Activated CD4-positive, alpha-beta T cell treated with anti-CD3 and anti-CD28 coated beads, Interleukin-2, Interleukin-6, amounts not matched to agents 100 ng/mL and 50 ng/mL, durations not matched to agents 16 hours and 8 hours (primary cell): ENCODE results near the gene ARID1B.

Experiments used
- DNase-seq: peaks from one replicate; pipeline ENCODE4 v3.0.0-alpha.2; 2020

The ARID1B gene

GRCh38 chr6:156774863-156775405 lies 2.2 kb upstream of the ARID1B start:
- DNase-seq, result no peak

- no peak for DNase-seq
Measured at GRCh38 chr6:156775717-156776116, 1.5 kb upstream of the ARID1B start.

- DNase-seq, result peak; percentile 53
Measured at GRCh38 chr6:156776470-156776839, 723 bp upstream of the ARID1B start.

GRCh38 chr6:156777577-156778453 lies 637 bp downstream of the ARID1B start:
- peak; percentile 68 for DNase-seq

- peak; percentile 69 for DNase-seq
Measured at GRCh38 chr6:156778454-156779205, 1.5 kb downstream of the ARID1B start.

GRCh38 chr6:156779206-156780094 lies 2.3 kb downstream of the ARID1B start:
- peak; percentile 67 for DNase-seq

- DNase-seq, result peak; percentile 81
Measured at GRCh38 chr6:156780102-156780641, 3.0 kb downstream of the ARID1B start.

- DNase-seq, result no peak
Measured at GRCh38 chr6:156780962-156781853, 4.0 kb downstream of the ARID1B start.

- DNase-seq, result no peak
Measured at GRCh38 chr6:156781861-156782631, 4.9 kb downstream of the ARID1B start.

- no peak for DNase-seq
Measured at GRCh38 chr6:156782691-156783320, 5.6 kb downstream of the ARID1B start.

- DNase-seq, result no peak
Measured at GRCh38 chr6:156783958-156784357, 6.8 kb downstream of the ARID1B start.

- DNase-seq, result no peak
Measured at GRCh38 chr6:156786652-156787051, 9.5 kb downstream of the ARID1B start.

- DNase-seq, result no peak
Measured at GRCh38 chr6:156787569-156788492, 10.7 kb downstream of the ARID1B start.

GRCh38 chr6:156789081-156789943 lies 12.1 kb downstream of the ARID1B start:
- DNase-seq, result no peak

- DNase-seq, result no peak
Measured at GRCh38 chr6:156790711-156791319, 13.6 kb downstream of the ARID1B start.

GRCh38 chr6:156791320-156791850 lies 14.2 kb downstream of the ARID1B start:
- DNase-seq, result peak; percentile 12

- DNase-seq, result no peak
Measured at GRCh38 chr6:156793200-156793599, 16.0 kb downstream of the ARID1B start.
